ENCODE measurements around the gene LRRFIP1.
A peak's percentile ranks its signal among the peaks of the same experiment; 100 is the strongest.
"Not testable (repeated sequence)": the region's sequence is repeated elsewhere in the genome, so short reads cannot be mapped to it uniquely, and the experiment has no call there.

The LRRFIP1 gene

GRCh38 chr2:237763812-237764211 is 136.4 kb downstream of the LRRFIP1 start:
- DNase-seq (ENCODE audit: extremely low read depth in 1 of 2, low read depth in 1 of 2): no peak

GRCh38 chr2:237765122-237765521 is 137.7 kb downstream of the LRRFIP1 start:
- not testable (repeated sequence) for DNase-seq (ENCODE audit: extremely low read depth in 1 of 2, low read depth in 1 of 2)

GRCh38 chr2:237765875-237766274 is 138.5 kb downstream of the LRRFIP1 start:
- DNase-seq (ENCODE audit: extremely low read depth in 1 of 2, low read depth in 1 of 2): no peak

GRCh38 chr2:237766340-237766739 is 139.0 kb downstream of the LRRFIP1 start:
- DNase-seq (ENCODE audit: extremely low read depth in 1 of 2, low read depth in 1 of 2): no peak

GRCh38 chr2:237772513-237772912 is 145.1 kb downstream of the LRRFIP1 start:
- no peak for DNase-seq (ENCODE audit: extremely low read depth in 1 of 2, low read depth in 1 of 2)

GRCh38 chr2:237773826-237774225 is 146.4 kb downstream of the LRRFIP1 start:
- no peak for DNase-seq (ENCODE audit: extremely low read depth in 1 of 2, low read depth in 1 of 2)

- peak in 1 of 2 donors; percentile 11 for DNase-seq (ENCODE audit: extremely low read depth in 1 of 2, low read depth in 1 of 2)
Measured at GRCh38 chr2:237774811-237775553, 147.6 kb downstream of the LRRFIP1 start.

GRCh38 chr2:237779521-237779920 is 152.1 kb downstream of the LRRFIP1 start:
- no peak for DNase-seq (ENCODE audit: extremely low read depth in 1 of 2, low read depth in 1 of 2)

GRCh38 chr2:237782181-237782580 is 154.8 kb downstream of the LRRFIP1 start:
- DNase-seq (ENCODE audit: extremely low read depth in 1 of 2, low read depth in 1 of 2): no peak

GRCh38 chr2:237783678-237784077 is 156.3 kb downstream of the LRRFIP1 start:
- DNase-seq (ENCODE audit: extremely low read depth in 1 of 2, low read depth in 1 of 2): not testable (repeated sequence)

- DNase-seq (ENCODE audit: extremely low read depth in 1 of 2, low read depth in 1 of 2): no peak
Measured at GRCh38 chr2:237786936-237787335, 159.5 kb downstream of the LRRFIP1 start.

GRCh38 chr2:237790353-237790752 is 163.0 kb downstream of the LRRFIP1 start:
- no peak for DNase-seq (ENCODE audit: extremely low read depth in 1 of 2, low read depth in 1 of 2)

- no peak for DNase-seq (ENCODE audit: extremely low read depth in 1 of 2, low read depth in 1 of 2)
Measured at GRCh38 chr2:237791977-237792727, 164.8 kb downstream of the LRRFIP1 start.

GRCh38 chr2:237797253-237797652 is 169.9 kb downstream of the LRRFIP1 start:
- no peak for DNase-seq (ENCODE audit: extremely low read depth in 1 of 2, low read depth in 1 of 2)

- DNase-seq (ENCODE audit: extremely low read depth in 1 of 2, low read depth in 1 of 2): no peak
Measured at GRCh38 chr2:237798236-237799059, 171.1 kb downstream of the LRRFIP1 start, which contains the start of gene RBM44. TSS of gene RBM44 (plus strand) at chr2:237798779. CDS start at chr2:237813610, 14,831 bp downstream.

- no peak for DNase-seq (ENCODE audit: extremely low read depth in 1 of 2, low read depth in 1 of 2)
Measured at GRCh38 chr2:237799060-237799428, 171.7 kb downstream of the LRRFIP1 start.

- no peak for DNase-seq (ENCODE audit: extremely low read depth in 1 of 2, low read depth in 1 of 2)
Measured at GRCh38 chr2:237801466-237801865, 174.1 kb downstream of the LRRFIP1 start.

- no peak for DNase-seq (ENCODE audit: extremely low read depth in 1 of 2, low read depth in 1 of 2)
Measured at GRCh38 chr2:237806334-237806733, 178.9 kb downstream of the LRRFIP1 start.

GRCh38 chr2:237815637-237816036 is 188.2 kb downstream of the LRRFIP1 start:
- no peak for DNase-seq (ENCODE audit: extremely low read depth in 1 of 2, low read depth in 1 of 2)

GRCh38 chr2:237816531-237816930 is 189.1 kb downstream of the LRRFIP1 start:
- no peak for DNase-seq (ENCODE audit: extremely low read depth in 1 of 2, low read depth in 1 of 2)

GRCh38 chr2:237818066-237818473 is 190.7 kb downstream of the LRRFIP1 start:
- no peak for DNase-seq (ENCODE audit: extremely low read depth in 1 of 2, low read depth in 1 of 2)
